Stimulated activated naive CD8-positive, alpha-beta T cell treated with anti-CD3 and anti-CD28 coated beads, Interleukin-15, Interleukin-2, amounts not matched to agents 100 U/mL and 50 U/mL, for 24 hours (primary cell): ENCODE results near the gene DUSP16.
"Not testable (repeated sequence)": the region's sequence is repeated elsewhere in the genome, so short reads cannot be mapped to it uniquely, and the experiment has no call there.

Experiments
- ATAC-seq: fragments of 150-1000 bp; cut with Tn5 transposase; one replicate; pipeline ENCODE4 v1.10.0; 2021
- DNase-seq: peaks from one replicate; pipeline ENCODE4 v3.0.0; 2021

DUSP16 gene

DNA sequence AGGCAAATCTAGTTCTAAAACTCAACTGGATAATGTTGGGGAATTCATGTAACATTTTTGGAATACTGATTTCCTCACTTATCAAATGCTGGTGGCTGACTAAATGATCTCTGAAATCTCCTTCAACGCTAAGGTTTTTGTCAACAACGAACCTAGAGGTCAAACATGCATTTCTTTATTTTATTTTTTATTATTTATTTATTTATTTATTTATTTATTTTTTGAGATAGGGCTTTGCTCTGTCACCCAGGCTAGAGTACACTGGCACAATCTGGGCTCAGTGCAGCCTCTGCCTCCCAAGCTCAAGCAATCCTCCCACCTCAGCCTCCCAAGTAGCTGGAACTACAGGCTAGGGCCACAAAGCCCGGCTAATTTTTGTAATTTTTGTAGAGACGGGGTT, 64.5 kb downstream of the DUSP16 start:
- ATAC-seq (no peak), DNase-seq (no peak)

DNA sequence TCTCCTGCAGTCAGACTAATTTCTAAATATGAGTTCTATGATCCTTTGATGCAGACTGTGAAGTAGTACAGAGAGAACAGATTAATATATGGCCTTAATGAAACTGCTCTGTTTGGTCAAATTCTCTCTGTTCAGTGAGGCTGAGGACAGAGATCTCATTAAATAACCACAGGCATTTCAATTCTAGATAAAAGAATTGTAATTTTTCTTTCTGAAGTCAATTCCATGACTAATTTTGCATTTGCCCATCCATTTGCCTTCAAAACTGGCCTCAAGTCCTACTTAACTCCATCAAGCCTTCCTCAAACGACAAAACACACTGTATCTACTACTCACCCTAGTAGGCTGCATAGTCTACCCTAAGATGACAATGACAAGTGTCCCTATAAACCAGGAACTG, 67.1 kb downstream of the DUSP16 start:
- ATAC-seq (no peak), DNase-seq (no peak)

DNA sequence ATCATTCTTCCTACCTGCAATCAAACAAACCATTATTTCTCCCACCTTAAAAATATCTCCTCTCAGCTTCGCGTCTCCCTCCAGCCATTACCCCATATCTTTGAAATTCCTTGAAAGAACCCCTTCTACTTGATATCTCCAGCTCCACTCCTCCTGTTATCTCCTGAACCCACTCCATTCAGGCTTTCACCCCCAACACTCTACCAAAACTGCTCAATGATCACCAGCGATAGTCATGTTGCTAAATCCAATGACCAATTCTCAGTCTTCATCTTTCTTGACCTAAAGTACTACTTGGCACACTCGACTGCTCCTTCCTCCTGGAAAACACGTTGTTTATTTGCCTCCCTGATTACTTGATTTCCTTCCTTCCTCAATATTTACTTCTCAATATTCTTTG, 70.1 kb downstream of the DUSP16 start:
- DNase-seq (no peak), ATAC-seq (no peak)

DNA sequence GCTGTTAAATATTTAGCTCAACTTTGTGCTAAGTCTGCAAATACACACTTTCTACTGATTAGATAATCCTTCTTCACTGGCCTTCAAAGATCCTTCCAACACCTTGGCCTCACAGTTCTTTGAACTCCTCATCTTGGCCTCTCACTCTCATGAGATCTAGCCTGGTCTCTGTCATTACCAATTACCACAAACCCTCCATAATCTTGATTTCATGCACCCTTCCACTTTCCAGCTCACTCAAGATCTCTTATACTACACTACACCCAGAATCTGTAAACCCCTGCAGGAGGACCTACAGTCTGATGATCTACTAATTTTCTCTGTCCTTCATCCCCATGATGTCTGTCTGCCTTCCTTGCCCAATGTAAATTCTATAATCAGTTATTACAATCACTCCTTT, 71.1 kb downstream of the DUSP16 start:
- no peak for DNase-seq

DNA sequence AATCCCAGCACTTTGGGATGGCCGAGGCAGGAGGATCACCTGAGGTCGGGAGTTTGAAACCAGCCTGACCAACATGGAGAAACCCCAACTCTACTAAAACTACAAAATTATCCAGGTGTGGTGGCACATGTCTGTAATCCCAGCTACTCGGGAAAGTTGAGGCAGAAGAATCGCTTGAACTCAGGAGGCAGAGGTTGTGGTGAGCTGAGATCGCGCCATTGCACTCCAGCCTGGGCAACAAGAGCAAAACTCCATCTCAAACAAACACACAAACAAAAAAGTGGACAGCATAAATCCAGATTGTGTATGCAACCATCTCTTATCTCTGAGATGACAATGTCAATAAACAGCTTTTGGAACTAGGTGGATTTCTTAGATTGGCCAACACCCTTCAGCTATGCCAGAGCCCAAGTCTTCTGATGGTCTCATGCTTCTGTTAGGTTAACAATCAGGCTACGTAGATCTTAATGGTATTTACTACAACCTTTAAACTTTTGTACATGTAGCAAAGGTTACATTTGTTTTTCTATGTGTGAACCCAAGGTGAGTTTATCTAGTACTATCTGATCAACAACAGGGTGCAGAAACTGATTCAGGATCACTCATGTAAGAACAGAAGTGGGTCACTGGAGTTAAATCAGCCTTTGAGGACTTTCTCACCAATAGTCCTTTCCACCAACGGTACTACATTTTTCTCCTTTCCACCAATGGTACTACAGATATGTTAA, 73.7 kb downstream of the DUSP16 start:
- no peak for ATAC-seq

More for the DNA sequence above, 71.1 kb downstream of the DUSP16 start:
- ATAC-seq: peak; percentile 57

DNA sequence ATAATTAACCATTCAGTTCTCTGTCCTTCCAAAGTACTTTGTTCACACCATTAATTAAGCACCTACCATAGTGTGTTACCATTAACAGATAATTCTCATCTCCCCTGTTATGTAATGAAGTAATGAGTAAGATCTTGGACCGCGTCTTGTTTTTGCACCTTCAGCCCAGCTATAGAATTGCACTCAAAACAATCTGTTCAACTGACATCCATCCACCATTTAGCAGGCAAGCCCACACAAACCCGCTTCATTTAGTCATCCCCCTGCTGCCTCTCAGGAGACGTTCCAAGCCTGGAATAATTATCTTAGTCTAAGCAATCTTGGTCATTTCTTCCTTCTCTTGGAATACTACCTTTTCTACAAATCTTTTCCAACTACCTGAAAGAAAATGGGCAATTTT, 74.4 kb downstream of the DUSP16 start:
- ATAC-seq (no peak), DNase-seq (no peak)

More for the DNA sequence above, 73.7 kb downstream of the DUSP16 start:
- no peak for DNase-seq

DNA sequence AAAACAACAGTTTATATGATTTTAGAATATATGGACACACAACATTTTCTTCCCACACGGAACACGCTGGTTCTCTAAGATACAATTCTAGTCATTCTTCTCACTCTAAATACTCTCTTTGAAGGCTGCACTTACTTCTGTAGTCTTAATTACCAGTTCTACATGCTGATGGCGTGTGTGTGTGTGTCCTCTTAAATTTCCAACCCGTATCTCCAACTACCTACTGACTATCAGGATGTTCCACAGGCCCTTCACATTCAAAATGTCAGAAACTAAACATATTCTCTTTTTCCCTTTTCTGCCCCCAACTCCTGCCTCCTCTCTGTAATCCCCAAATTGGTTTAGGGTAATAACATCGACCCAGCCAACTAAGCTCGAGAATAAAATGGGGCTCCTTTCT, 75.2 kb downstream of the DUSP16 start:
- ATAC-seq: no peak
- no peak for DNase-seq

DNA sequence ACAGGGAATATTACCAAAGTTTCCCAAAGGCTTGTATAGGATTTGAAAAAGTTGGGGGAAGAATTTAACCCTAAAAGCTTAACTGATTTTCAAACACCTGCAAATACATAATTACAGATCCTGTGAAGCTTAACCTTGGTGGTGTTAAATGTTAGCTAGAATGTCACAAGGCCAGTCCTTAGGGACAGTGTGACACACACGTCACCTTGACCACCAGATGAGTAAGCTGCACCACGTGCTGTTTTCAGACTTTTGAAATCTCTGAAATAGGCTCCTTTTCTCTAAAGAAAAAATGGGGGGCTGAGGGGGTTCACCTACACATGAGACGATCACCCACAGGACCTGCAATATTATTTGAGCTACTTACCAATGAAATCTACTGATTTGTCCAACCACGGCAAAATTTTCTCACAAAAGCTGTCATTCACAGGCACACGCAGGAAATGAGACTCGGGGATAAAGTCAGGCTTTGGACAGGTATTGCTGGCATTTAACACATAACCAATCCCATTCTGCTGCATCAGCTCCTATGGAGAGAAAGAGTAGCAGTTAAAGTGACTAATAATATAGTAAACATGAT, 75.9 kb downstream of the DUSP16 start:
- DNase-seq (no peak), ATAC-seq (peak; percentile 72)

DNA sequence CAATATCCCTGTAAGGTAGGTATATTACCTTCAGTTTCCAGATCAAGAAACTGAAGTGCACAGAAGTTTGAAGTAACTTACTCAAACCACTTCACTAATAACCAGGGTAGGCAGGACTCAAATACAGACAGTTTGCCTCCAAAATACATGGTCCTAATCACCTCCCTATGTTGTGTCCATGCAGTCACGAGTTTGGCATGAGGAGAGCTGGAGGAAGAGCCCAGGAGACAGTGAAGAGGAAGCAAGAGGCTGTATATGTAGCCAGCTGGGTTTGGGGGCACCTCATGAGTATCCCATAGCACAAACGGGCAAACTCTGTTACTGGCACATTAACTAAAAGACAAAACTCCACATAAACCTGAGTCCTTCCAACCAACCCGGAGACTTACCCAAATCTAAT, 79.2 kb downstream of the DUSP16 start:
- ATAC-seq (no peak), DNase-seq (no peak)

DNA sequence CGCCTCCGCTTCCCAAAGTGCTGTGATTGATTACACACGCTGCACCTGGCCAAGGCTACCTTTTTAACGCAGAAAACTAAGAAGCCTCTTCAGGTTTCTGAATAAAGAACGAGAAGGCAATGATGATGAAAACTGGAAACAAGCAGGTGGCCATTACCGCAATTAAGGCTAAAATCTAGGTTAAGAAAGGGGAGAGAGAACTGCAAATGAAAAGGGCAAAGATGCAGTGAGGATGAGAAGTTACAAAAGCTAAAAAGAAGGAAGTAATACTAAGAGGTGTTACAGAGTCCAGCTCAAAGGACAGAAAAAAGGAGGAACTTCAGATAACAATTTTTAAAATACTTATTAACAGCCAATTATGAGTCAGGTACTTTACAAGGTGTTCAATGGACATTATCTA, 79.7 kb downstream of the DUSP16 start:
- DNase-seq: no peak
- ATAC-seq: no peak

DNA sequence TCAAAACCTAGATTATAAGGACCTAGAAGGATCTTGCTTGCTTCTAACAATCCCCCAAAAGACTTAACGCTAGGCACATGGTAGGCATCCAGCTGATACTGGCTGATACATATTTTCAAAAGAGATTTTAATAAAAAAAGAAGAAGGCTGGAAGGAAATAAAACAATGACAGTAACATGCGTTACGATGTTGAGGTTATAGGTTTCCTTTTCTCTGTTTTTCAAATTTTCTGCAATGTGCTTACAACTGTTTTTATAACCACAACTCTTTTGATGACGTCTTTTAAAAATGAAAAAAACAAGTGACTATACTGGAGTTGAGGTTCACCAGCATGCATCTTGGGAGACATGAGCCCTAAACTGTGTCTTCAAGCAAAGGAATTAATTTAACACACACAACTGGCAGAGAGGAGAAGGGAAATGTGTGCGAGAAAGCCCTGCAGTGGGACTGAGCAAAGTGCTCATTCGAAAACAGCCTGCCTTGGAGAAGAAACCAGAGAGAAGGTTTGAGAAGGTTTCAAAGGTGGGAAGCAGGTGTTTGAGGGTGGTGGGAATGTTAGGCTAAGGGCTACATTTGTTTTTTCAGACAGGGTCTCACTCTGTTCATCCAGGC, 80.4 kb downstream of the DUSP16 start:
- DNase-seq (no peak), ATAC-seq (peak; percentile 45)

DNA sequence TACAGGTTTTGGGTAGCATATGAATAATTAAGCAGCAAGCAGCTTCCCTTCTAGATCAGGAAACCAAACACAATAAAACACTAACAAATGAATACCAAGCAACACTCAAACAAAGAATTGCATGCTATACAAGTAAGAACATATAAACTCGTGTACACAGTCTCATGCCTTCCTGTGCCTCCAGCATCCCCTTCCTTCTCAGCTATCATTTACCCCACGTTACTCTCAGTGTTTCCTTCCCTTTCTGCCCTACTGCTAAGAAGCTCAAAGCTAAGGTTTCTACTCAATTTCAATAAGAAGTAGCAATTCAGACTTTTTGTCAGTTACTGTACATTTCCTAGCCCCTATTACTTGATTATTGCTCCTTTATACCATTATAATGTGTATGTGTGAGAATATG, 81.0 kb downstream of the DUSP16 start:
- ATAC-seq (no peak), DNase-seq (no peak)

DNA sequence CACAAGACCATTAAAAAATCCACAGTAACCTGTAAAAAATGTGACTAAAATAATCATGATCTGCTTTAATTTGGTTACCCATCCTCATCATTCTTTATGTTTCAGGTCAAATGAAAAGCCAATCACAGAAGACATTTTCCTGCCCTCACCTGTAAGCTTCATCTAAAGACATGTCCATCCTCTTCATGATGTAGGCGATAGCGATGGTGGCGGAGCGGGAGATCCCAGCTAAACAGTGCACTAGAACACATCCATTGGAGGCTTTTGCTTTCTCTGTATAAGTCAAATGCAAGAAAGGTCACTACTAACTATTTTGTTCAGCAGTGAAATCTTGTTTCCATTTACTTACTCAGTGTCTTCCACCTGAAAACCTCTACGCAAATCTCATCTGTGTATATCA, 82.6 kb downstream of the DUSP16 start:
- DNase-seq (peak; percentile 53), ATAC-seq (peak; percentile 63)

DNA sequence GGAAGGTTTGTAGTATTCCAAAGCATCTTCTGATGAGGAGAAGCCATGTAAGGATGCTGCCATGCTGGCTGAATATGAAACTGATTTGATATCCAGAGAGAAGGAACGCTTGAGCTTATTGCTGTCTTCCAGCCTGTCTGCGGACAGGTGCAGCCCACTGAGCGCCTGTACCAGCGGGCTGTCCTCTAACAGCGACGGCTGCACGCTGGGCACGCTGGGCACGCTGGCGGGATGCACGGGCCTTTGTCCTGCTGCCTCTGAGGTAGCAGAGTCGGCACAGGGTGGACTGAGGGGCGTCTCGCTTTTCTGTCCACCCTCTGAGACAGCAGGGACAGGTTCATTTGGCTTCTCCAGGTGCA, 85.2 kb downstream of the DUSP16 start:
- DNase-seq (no peak), ATAC-seq (no peak)

DNA sequence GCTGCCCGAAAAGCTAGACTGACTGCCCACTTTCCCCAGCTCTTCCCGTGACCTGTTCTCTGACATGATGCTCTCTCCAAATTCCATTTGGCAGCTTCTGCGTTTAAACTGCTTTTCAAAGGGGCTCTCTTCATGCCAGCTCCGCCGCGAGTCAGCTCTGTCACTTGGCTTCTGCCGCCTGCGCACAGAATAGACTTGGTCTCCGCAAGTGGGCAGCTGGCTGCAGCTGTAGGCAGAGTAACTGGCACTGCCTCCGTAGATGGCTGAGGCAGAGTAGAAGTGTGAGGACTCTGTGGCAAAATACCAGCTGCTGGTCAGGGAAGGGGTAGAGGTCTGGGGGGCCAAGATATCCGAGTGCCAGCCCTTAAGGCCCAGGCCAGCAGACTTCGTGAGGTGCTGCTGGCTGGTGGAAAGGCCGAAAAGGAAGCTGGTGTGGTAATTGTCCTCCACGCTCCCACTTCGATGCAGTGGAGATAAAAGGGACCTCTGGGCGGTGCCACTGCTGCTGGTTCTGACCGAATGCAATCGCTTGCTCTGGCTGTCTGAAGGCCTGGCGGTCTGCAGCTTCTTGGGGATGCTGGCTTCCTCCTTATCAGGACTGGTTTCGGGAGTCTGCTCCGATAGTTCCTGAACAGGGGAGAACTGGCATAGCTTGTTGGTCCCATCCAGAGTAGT, 85.7 kb downstream of the DUSP16 start:
- ATAC-seq (no peak), DNase-seq (no peak)

DNA sequence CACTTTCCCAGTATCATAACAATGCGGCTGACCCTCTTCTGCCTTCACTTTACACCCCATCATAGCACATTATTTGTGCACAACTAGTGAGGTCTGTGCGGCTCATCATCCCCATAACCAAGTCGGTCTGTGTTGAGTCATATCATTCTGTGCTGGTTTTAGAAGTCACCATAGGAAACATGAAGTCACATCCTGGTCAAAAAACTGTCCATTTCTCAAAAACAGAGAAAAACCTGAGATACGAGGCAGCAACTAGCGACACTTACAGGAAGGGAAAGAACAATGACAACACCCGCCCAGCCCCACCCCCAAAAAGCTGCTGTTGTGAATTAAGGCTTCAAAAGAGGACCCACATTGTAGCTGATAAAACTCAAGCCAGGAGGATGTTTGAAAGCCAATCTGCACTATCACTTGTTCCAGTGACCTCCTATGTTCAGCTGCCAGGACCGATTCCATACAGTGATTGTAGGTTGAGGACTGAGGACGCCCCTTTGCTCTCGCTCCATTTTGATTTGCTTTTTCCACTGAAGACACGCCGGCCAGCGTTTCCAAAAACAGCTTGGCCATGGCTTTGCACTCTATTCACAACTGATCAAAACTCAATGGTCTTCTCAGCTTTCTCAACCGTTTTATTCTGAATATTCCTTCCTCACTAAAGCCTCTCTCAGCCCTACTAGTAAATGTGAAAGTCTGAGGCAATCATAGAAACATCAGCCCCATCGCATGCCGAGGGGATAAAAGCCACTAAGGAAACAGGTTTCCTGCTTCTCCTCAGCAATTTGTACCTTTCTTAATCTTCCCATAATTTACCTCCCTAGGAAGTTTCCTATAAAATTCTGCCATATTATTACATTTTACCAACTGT, 87.5 kb downstream of the DUSP16 start:
- ATAC-seq (peak; percentile 95), DNase-seq (peak; percentile 37)

DNA sequence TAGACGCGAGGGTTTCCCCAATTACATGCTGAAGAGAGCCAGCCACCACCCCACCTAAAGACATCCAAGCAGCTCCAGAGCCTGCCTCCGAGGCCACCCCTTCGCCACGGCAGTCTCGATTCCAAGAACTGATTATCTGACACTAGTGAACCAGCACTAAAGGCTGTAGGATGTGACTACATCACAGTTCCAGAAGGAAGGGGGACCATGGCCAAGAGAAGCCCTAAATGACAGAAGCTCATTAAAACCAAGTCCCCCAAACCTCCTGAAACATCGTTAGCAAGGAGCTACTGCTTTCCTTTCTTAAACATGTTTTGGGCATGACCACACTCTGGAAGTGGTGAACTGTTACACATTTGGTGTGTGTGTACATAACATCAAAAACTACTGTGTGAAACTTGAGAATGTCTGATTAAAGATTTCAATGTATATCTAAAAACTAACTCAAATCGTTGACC, 88.2 kb downstream of the DUSP16 start:
- DNase-seq (peak; percentile 45), ATAC-seq (peak; percentile 48)

DNA sequence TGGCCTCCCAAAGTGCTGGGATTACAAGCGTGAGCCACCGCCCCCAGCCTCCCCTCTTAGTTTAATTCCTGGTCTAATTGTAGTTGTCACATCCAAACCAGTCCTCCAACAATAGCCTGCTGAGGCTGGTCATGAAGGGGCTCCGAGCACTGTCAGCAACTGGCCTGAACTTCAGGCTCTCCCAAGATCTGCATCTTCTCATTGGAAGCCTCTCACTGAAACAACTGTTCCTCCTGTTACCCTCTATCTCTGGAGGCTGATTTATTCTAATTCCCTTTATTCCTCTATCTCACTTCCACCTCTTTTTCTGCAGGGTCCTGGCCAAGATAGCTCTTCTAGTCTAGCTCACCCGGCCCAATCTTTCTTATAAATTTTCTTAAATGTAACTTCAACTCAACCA, 89.4 kb downstream of the DUSP16 start:
- DNase-seq (no peak), ATAC-seq (no peak)

DNA sequence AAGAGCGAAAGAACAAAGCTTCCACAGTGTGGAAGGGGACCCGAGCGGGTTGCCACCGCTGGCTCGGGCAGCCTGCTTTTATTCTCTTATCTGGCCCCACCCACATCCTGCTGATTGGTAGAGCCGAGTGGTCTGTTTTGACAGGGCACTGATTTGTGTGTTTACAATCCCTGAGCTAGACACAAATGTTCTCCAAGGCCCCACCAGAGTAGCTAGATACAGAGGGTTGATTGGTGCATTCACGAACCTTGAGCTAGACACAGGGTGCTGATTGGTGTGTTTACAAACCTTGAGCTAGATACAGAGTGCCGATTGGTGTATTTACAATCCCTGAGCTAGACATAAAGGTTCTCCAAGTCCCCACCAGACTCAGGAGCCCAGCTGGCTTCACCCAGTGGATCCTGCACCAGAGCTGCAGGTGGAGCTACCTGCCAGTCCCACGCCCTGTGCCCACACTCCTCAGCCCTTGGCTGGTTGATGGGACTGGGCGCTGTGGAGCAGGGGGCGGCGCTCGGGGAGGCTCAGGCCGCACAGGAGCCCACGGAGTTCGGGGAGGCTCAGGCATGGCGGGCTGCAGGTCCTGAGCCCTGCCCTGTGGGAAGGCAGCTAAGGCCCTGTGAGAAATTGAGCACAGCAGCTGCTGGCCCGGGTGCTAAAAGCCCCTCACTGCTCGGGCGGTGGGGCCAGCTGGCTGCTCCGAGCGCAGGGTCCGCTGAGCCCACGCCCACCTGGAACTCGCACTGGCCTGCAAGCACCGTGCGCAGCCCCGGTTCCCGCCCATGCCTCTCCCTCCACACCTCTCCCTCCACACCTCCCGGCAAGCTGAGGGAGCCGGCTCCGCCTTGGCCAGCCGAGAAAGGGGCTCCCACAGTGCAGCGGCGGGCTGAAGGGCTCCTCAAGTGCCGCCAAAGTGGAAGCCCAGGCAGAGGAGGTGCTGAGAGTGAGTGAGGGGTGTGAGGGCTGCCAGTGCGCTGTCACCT, 90.4 kb downstream of the DUSP16 start:
- DNase-seq, ATAC-seq: not testable (repeated sequence)

DNA sequence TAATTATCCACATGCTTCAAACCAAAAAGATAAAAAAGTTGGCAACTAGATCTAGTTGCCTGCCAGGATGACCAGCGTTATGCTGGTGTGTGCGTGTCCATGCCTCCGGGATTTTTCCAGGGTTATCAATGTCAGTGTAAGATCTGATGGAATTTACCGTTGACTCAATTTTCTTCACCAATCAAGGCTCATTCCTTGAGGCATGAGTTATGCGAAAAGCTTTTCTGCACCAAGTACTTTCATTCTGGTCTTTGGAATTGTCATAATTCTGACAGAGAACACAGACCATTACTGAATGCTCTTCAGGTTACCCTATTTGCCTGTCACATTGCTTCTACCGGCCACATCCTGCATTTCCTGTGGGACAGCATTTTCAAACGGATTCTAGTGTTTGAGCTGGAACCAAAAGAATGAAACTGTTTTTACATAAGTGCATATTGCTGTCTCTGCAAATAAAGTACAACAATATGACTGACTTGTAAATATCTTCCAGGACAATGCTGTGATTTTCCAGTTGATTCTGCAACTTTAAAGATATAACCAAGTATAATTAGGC, 91.8 kb downstream of the DUSP16 start:
- ATAC-seq: no peak
- no peak for DNase-seq

DNA sequence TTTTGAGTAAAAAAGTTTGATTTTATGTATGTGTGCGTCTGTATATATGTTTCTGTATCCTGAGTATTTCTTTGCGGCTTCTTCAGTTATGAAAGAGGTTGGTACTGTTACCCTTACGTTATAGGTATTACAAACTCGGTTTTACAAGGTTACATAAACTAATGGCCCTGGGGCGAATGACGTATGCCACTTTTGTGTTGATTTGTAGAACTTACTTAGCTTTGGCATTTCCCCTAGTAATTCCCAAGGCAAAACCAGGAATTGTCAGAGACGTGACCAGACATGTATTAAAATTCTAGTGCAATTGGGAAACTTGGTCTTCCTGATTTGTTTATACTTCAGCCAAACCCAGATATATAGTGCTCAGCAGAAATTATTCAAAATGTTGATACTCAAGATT, 93.3 kb downstream of the DUSP16 start:
- DNase-seq: no peak
- ATAC-seq: no peak
